Astrocyte of the hippocampus (primary cell): Measurements from ENCODE around the gene CRNKL1.
"Not testable (repeated sequence)": the region's sequence is repeated elsewhere in the genome, so short reads cannot be mapped to it uniquely, and the experiment has no call there.

ENCODE experiments used
- DNase-seq: peaks from one replicate; pipeline ENCODE4 v3.0.0; 2011; ENCODE audit warnings: low read depth, low spot score

CRNKL1 gene

GRCh38 chr20:20010639-20011500, 41.4 kb downstream of the CRNKL1 start:
- peak; percentile 42 for DNase-seq

- DNase-seq = no peak
These were observed 42.4 kb downstream of the CRNKL1 start for GRCh38 chr20:20009784-20010253.

GRCh38 chr20:20005342-20005741, 46.9 kb downstream of the CRNKL1 start:
- DNase-seq = no peak

- not testable (repeated sequence) for DNase-seq
These were observed 48.3 kb downstream of the CRNKL1 start for GRCh38 chr20:20003955-20004322.

- DNase-seq = no peak
These were observed 49.0 kb downstream of the CRNKL1 start for GRCh38 chr20:20003031-20003954.

GRCh38 chr20:20002101-20002998, 49.9 kb downstream of the CRNKL1 start:
- DNase-seq = no peak

GRCh38 chr20:20000211-20000968, 51.9 kb downstream of the CRNKL1 start:
- no peak for DNase-seq

- DNase-seq = no peak
These were observed 53.1 kb downstream of the CRNKL1 start for GRCh38 chr20:19998990-19999705.

- no peak for DNase-seq
These were observed 55.3 kb downstream of the CRNKL1 start for GRCh38 chr20:19996917-19997316.

GRCh38 chr20:19996222-19996621, 56.0 kb downstream of the CRNKL1 start:
- no peak for DNase-seq

- DNase-seq = peak; percentile 79
These were observed 56.9 kb downstream of the CRNKL1 start for GRCh38 chr20:19995220-19995863.

GRCh38 chr20:19993958-19994669, 58.2 kb downstream of the CRNKL1 start:
- DNase-seq = peak; percentile 37

GRCh38 chr20:19992996-19993908, 59.0 kb downstream of the CRNKL1 start:
- peak; percentile 92 for DNase-seq

GRCh38 chr20:19991854-19992253, 60.4 kb downstream of the CRNKL1 start:
- no peak for DNase-seq

- no peak for DNase-seq
These were observed 61.0 kb downstream of the CRNKL1 start for GRCh38 chr20:19991308-19991707.

- peak; percentile 60 for DNase-seq
These were observed 61.4 kb downstream of the CRNKL1 start for GRCh38 chr20:19990850-19991249.

- no peak for DNase-seq
These were observed 65.2 kb downstream of the CRNKL1 start for GRCh38 chr20:19987046-19987445.

- DNase-seq = no peak
These were observed 65.8 kb downstream of the CRNKL1 start for GRCh38 chr20:19986419-19986818.
